Left ventricle myocardium inferior (tissue), 1 donor: ENCODE results near the gene RNF187. TPM values are rescaled to one million over a fixed set of nuclear protein-coding genes. Genes with fewer than 3 reads are reported as not detected.

ENCODE experiments used
- DNase-seq: peaks from one replicate; pipeline ENCODE4 v3.0.0-alpha.2; 2020
- H3K27ac ChIP-seq: fragments of 200-600 bp; replicated peaks from 2 replicates; pipeline ENCODE4 v1.8.0; 2021
- H3K27me3 ChIP-seq: fragments of 200-600 bp; 2 replicates; pipeline ENCODE4 v1.8.0; 2021; ENCODE audit warnings: low read depth
- H3K36me3 ChIP-seq: fragments of 200-600 bp; 2 replicates; pipeline ENCODE4 v1.8.0; 2021
- H3K4me1 ChIP-seq: fragments of 200-600 bp; 2 replicates; pipeline ENCODE4 v1.8.0; 2021
- H3K4me3 ChIP-seq: fragments of 200-600 bp; 2 replicates; pipeline ENCODE4 v1.8.0; 2021; ENCODE audit warnings: mild to moderate bottlenecking, moderate library complexity
- H3K9me3 ChIP-seq: fragments of 200-600 bp; replicated peaks from 2 replicates; pipeline ENCODE4 v1.8.0; 2021
- intact Hi-C: fragments of 100-400 bp; cut with micrococcal nuclease; formaldehyde crosslinking; loops from one replicate; pipeline ENCODE4 v1.11.0; 2022
- total RNA-seq: library from RNA; stranded (reverse); fragmentation: NEBNext Ultra II Directional; extraction: Animal tissue kit (Norgen Biotek cat#: 25700); gene quantifications from one replicate; pipeline ENCODE4 v1.2.1, GENCODE V29; 2021
- TF ChIP-seq, protein P1 (sequence below): fragments of 200-600 bp; IDR thresholded peaks from 2 replicates; pipeline ENCODE4 v1.8.0; 2021; ENCODE audit warnings: antibody characterized with exemption, mild to moderate bottlenecking, borderline replicate concordance
- donor health status: DM: no; HTN: yes; CAD: no; lungs with severe emphysema.

The RNF187 gene
- total RNA-seq, 1 donor from 2014 or later, result 79.5 TPM

DNA sequence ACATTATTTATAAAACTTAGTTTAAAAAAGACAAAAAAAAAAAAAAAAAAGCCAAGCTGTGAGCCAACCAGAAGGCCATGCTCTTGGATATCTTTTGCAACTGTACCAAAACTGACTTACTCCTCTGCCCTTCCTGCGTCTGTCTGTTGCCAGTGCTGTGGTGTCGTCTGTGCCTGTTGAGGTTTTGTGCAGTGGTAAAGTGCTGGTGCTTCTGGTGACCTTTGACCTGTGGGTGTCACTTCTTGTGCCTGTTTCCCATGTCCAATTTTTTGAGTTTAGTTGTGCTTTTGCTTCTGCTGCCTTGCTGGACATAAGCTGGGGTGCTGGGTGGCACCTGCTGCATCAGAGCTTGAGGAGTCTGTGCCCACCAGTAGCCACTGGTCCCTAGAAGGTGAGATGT, 41.4 kb downstream of the RNF187 start:
- no peaks in the 10 kb centered on the region for H3K36me3 ChIP-seq
- peaks cover 29% of the 10 kb centered on the region for H3K4me1 ChIP-seq
- H3K27me3 ChIP-seq, result peaks cover 11% of the 10 kb centered on the region
- H3K27ac ChIP-seq, result no peak overlapping the region
- intact Hi-C loops, result no loop called here
- TF ChIP-seq, protein P1, sequence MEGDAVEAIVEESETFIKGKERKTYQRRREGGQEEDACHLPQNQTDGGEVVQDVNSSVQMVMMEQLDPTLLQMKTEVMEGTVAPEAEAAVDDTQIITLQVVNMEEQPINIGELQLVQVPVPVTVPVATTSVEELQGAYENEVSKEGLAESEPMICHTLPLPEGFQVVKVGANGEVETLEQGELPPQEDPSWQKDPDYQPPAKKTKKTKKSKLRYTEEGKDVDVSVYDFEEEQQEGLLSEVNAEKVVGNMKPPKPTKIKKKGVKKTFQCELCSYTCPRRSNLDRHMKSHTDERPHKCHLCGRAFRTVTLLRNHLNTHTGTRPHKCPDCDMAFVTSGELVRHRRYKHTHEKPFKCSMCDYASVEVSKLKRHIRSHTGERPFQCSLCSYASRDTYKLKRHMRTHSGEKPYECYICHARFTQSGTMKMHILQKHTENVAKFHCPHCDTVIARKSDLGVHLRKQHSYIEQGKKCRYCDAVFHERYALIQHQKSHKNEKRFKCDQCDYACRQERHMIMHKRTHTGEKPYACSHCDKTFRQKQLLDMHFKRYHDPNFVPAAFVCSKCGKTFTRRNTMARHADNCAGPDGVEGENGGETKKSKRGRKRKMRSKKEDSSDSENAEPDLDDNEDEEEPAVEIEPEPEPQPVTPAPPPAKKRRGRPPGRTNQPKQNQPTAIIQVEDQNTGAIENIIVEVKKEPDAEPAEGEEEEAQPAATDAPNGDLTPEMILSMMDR, result no peak
- H3K4me3 ChIP-seq, result no peak overlapping the region
- no peaks in the 10 kb centered on the region for H3K9me3 ChIP-seq
- DNase-seq, result no peak

DNA sequence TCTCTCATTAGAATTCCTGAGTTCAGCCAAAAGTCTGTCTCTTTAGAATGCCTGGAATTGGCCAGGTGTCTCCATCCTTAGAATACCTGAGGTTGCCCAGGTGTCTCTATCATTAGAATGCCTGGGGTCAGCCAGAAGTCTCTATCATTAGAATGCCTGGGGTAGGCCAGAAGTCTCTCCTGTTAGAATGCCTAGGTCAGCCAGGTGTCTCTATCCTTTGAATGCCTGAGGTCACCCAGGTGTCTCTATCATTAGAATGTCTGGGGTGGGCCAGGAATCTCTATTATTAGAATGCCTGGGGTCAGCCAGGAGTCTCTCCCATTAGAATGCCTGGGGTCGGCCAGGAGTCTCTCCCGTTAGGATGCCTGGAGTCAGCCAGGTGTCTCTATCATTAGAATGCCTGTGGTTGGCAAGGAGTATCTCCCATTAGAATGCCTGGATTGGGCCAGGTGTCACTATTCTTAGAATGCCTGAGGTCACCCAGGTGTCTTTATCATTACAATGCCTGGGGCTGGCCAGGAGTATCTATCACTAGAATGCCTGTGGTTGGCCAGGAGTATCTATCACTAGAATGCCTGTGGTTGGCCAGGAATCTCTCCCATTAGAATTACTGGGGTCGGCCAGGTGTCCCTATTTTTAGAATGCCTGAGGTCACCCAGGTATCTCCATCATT, 43.0 kb downstream of the RNF187 start:
- intact Hi-C loops, result no loop called here
- TF ChIP-seq, protein P1, result no peak
- no peak for DNase-seq
- peaks cover 4% of the 10 kb centered on the region for H3K9me3 ChIP-seq
- peaks cover 11% of the 10 kb centered on the region for H3K27me3 ChIP-seq
- H3K4me3 ChIP-seq, result no peak overlapping the region
- H3K36me3 ChIP-seq, result no peaks in the 10 kb centered on the region
- H3K4me1 ChIP-seq, result peaks cover 39% of the 10 kb centered on the region
- no peak overlapping the region for H3K27ac ChIP-seq

GRCh38 chr1:228530951-228531731, 44.0 kb downstream of the RNF187 start:
- DNase-seq, result no peak
- no peak overlapping the region for H3K27ac ChIP-seq
- intact Hi-C loops, result no loop called here
- no peaks in the 10 kb centered on the region for H3K36me3 ChIP-seq
- H3K9me3 ChIP-seq, result peaks cover 13% of the 10 kb centered on the region
- H3K4me1 ChIP-seq, result peaks cover 39% of the 10 kb centered on the region
- peaks cover 7% of the 10 kb centered on the region for H3K27me3 ChIP-seq
- H3K4me3 ChIP-seq, result no peak overlapping the region
- TF ChIP-seq, protein P1, result no peak

- DNase-seq, result no peak
- no peak overlapping the region for H3K4me3 ChIP-seq
- TF ChIP-seq, protein P1, result no peak
- H3K27ac ChIP-seq, result no peak overlapping the region
- intact Hi-C loops, result no loop called here
- H3K4me1 ChIP-seq, result peaks cover 21% of the 10 kb centered on the region
- H3K9me3 ChIP-seq, result peaks cover 36% of the 10 kb centered on the region
- no peaks in the 10 kb centered on the region for H3K27me3 ChIP-seq
- H3K36me3 ChIP-seq, result no peaks in the 10 kb centered on the region
Observed at GRCh38 chr1:228538831-228539230, 51.6 kb downstream of the RNF187 start.

DNA sequence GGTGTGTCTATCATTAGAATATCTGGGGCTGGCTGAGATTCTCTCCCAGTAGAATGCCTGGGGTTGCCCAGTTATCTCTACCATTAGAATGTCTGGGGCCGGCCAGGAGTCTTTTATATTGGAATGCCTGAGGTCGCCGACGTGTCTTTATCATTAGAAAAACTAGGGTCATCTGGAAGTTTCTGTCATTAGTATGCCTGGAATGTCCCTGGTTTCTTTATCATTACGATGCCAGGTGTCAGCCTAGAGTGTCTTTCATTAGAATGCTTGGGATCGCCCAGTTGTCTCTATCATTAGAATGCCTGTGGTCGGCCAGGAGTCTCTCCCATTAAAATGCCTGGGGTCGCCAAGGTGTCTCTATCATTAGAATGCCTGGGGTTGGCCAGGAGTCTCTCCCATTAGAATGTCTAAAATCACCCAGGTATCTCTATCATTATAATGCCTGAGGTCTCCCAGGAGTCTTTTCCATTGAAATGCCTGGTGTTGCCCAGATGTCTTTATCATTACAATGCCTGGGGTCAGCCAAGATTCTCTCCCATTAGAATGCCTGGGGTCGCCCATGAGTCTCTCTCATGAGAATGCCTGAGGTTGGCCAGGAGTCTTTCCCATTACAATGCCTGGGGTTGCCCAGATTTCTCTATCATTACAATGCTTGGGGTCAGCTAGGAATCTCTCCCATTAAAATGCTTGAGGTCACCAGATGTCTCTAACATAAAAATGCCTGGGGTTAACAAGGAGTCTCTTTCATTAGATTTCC, 53.2 kb downstream of the RNF187 start:
- H3K27me3 ChIP-seq, result no peaks in the 10 kb centered on the region

More for the DNA sequence above, 53.2 kb downstream of the RNF187 start:
- DNase-seq, result no peak
- H3K27ac ChIP-seq, result no peak overlapping the region
- peaks cover 13% of the 10 kb centered on the region for H3K4me1 ChIP-seq
- H3K4me3 ChIP-seq, result no peak overlapping the region
- no peaks in the 10 kb centered on the region for H3K36me3 ChIP-seq
- peaks cover 31% of the 10 kb centered on the region for H3K9me3 ChIP-seq
- intact Hi-C loops, result no loop called here
- TF ChIP-seq, protein P1, result no peak
